Astrocyte (in vitro differentiated cells and primary cell): ENCODE measurements around the gene DLD.

Experiments used
- CTCF ChIP-seq: IDR thresholded peaks from 2 replicates; pipeline ENCODE4 v1.5.1; 2011; ENCODE audit warnings: low read depth, mild to moderate bottlenecking, inconsistent platforms, low read length, moderate library complexity; ENCODE audit not compliant: insufficient read depth
- EZH2 ChIP-seq: IDR thresholded peaks from 2 replicates; pipeline ENCODE4 v1.6.1; 2012; ENCODE audit warnings: mild to moderate bottlenecking, low read length, inconsistent platforms; ENCODE audit not compliant: insufficient read depth

GRCh38 chr7:107847168-107847835 is 43.7 kb upstream of the DLD start:
- no peak for TF ChIP-seq CTCF
- no peak for TF ChIP-seq EZH2
